ENCODE measurements around the gene TBC1D19.

TBC1D19 gene

DNA sequence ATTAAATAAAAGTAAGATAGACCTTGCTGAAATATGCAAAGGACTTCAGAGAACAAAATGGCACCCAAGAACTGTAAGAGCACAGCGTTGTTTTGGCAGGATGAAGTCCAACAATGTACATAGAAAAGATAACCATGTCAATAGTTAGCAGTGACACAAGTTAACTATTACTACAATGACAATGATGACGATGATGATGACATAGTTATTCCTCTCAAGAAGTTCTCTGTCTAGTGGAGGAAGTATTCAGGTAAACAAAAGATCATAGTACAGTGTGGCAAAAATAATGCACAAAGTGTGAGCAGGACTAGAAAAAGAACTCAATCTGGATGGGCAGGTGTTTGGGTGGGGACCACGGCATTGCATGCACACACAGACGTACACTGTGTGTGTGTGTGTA lies 201.4 kb downstream of the TBC1D19 start:
- DNase-seq, result no peak

DNA sequence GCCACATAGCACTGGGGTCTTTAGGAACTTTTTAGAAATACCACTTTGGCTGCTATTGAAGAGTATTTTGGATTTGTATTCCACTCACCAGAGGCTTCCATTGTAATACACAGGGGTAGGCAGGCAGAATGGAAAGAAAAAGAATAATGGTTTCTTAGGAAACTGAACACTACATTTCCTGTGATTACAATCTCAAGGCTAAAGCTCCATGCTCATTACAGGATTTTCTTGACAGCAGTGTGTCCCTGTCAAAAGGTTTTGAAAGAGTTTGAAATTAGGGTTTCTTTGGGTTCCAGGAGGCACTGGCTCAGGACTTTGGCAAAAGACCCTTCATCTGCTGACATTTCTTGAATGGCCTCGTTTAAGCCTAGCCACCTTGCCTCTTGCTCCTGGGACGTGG lies 201.9 kb downstream of the TBC1D19 start:
- no peak for DNase-seq

DNA sequence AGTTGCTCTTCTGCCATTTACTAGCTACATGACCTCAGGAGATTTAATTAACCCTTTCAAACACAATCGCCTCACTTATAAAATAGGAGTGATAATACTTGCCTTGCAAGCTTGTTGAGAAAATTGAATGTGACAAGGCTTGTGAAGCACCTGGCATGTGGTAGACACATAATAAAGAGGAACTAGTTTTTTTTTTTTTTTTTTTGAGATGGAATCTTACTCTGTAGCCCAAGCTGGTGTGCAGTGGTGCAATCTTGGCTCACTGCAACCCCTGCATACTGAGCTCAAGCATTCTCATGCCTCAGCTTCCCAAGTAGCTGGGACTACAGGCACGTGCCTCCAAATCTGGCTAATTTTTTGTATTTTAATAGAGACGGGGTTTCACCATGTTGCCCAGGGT lies 203.0 kb downstream of the TBC1D19 start:
- no peak for DNase-seq

DNA sequence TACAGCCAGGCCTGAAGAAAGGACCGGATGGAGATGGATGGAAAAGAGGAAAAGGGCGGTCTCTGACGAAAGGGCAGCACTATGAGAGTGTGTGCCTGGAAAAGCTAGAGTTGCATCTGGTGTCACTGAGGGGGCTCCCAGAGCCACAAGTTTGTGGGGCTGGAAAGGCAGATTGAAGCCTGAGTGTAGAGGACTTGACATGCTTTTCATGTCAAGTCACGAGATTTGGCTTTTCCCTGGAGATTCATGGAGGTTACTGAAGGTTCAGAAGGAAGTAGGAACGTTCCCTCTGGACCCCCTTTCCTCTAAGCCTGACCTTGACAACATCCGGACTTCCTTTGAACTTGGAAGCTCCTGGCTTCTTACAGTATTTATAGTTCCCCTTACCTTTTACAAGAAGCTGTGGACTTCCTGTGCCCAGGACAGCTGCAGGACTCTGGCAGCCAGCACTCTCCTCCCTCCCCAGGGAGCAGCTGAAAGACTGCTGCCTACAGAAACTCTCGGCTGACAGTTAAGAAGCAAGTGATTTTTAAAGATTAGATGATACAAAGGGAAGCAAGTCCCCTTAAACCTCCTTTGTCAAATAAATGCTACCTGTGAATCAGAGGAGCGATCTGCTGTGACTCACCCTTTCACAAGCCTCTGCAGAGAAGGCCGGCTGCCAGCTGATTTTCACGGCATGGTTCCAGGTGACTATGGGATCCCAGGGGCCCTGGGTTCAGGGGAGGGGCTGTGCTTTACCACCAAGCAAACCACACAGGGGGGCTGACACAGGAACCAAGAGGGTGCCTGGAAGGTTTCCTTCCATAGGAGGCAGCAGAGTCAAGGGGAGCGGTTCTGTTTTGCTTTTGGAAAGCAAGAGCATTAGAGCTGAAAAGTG lies 203.8 kb downstream of the TBC1D19 start:
- DNase-seq, result peak; percentile 30

DNA sequence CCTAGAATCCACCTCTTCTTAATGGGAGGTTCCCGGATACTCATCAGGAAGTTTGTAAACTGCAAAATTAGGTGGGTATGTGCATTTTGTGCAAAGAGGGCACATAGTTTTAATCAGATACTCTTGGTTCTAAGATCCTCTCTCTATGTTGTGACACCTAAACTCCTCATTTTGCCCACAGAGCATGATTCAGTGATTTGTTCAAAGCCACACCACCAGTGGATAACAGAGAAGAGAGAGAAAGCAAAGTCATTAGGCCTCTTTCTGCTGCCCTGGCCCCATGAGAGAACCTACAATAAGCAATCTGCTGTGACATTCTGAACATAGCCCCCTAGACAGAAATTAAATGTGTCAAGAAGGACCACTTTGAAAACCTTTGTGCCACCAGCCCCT lies 204.5 kb downstream of the TBC1D19 start:
- DNase-seq, result no peak

DNA sequence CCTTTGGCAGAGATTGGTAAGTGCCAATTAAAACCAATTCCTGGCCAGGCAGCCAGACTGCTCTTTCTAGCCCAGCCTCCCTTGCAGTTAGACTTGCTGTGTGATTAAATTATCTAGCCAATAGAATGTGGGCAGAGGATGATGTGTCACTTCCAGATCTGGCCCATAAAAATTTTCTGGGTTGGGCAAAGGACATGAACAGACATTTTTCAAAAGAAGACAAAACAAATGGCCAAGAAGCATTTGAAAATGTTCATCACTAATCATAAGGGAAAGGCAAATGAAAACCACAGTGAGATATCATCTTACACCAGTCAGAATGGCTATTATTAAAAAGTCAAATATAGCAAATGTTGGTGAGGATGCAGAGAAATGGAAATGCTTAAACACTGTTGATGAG lies 205.3 kb downstream of the TBC1D19 start:
- no peak for DNase-seq

DNA sequence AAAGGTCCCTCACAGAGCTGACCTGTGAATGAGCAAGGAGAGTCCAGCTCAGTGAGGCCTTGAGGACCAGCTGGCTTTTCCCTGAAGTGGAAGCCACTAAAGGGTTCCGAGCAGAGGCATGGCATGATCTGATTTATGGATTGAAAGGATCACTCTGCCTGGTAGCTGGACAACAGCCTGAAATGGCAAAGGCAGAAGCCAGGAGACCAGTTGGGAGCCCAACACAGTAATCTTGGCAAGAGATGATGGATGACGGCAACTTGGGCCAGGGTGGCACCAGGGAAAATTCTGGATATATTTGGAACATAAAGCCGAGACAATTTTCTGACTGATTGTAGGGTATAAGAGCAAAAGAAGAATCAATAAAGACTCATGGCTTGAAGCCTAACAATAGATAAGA lies 207.5 kb downstream of the TBC1D19 start:
- DNase-seq, result no peak

DNA sequence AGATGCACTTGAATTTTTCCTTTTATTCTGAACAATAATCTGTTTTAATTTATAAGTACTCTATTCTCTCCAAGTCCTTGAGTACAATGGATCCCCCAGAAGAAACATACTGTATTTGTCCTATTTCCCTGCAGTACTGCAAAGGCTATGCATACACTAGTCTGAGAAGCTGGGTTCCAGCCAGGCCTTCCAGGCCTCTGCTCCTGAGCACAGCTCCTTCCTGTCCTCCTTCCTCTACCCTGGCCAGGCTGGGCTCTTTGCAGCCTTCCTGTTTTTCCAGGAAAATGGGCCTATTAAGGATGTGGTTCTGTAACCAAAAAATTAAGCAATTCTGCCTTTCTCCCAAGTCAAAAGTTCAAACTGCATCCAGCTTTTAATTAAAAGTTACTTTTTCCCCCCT lies 208.8 kb downstream of the TBC1D19 start:
- no peak for DNase-seq

DNA sequence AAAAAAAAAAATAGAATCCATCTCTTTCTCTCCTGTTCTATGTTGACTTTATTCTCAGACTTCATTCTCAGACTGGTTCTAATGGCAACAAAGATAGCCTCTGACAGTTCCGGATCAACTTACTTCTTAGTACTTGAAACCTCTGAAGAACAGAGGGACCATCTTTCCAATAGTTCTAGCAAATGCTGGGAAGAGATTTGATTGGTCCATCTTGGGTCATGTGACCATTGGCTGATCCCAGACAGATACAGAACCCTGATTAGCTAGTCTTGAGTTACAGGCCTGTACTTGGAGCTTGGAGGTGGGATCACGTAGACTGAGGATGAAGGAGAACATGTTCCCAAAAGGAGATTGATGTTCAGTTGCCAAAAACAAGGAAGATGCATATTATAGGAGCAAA lies 209.9 kb downstream of the TBC1D19 start:
- no peak for DNase-seq

DNA sequence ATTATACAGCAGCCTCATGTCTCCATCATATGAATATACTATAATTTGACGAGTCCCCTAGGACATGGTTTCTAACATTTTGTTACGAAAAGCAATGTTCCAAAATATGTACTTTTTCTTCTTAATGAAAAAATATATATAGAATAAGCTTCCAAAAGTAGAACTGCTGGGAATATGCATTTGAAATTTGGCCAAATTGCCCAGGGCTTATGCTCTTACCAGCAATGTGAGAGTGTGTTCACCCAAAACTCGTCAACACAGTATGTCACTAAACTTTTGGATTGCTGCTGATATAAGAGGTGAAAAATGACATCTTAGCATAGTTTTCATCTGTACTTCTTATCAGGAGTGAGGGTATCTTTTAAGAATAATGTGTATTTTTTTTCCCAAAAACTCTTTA lies 212.2 kb downstream of the TBC1D19 start:
- DNase-seq, result no peak

DNA sequence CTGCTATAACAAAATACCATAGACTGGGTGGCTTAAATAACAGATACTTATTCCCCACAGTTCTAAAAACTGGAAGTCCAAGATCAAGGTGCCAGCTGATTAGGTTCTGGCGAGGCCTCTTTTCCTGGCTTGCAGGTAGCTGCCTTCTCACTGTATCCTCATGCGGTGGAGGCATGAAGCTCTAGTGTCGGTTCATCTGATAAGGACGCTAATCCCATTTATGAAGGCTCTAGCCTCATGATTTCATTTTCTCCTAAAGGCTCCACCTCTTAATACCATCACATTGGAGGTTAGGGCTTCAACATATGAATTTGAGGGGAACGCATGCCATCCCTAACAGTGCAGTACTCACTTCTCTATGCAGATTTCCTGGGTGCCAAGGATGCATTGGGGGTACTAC lies 218.9 kb downstream of the TBC1D19 start:
- DNase-seq, result no peak

DNA sequence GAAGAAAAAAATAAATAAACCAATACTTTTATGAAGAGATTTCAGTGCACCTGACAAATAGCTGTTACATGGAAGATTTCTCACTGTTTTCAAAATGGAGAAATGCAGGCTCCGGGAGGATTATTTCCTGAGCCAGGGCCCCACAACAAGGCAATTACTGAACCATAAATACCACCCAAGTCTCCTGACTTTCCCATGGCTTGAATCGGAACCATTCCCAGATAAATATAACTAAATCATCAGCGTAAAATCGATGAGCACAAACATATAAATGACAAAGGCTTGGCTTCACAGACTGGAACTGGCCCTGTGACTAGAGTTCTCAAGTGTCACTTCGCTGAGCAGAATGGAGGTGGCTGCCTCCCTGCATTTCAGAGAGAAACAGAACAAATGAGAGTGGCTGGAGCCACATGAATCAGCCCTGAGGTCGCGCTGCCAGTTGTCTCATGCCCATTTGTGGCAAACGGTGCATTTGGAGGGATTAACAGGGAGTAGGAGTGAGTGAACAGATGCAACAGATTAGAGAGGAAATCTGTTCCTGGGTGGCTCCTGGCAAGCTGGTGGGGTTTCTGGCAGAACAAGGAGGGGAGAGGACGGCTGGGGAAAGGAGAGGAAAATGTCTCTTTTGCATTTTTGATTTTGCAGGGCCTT lies 219.5 kb downstream of the TBC1D19 start:
- DNase-seq, result no peak

DNA sequence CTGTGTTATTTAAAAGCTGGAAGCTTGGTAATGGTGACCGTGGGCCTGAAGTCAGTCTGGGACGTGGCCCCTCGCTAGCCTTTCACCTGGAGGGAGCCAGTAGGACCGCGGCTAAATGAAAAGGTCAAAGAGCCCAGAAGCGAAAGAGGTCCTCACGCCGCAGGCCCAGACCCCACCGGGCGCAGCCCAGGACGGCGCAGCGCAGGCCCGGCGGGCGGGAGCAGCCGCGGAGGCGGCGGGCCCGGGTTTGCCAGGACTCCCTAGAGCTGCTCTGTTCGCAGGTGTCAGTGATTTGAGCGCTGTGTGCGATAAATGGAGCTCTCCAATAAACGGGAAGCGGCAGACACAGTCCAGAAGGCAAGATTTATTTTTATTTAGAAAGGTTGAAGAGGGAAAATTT lies 220.6 kb downstream of the TBC1D19 start:
- DNase-seq, result no peak

DNA sequence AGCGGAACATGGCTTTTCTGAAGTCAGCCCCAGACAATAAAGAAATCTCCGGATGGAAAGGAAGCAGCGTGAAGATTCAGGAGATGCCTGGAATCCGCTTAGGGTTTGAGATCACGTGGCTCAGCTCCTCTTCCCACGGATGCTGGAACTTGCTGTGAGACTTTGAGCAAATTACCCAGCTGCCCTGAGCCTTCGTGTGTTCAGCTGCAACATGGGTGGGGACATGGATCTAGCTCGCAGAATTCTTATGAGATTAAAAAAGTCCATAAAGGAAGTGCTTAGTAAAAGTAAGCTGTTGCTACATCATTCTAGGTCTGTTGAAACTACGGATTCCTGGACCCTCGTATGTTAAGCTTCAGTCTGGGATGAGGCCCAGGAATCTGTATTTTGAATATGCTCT lies 221.0 kb downstream of the TBC1D19 start:
- no peak for DNase-seq
